C4-2B (cell line): ENCODE results near the gene PTDSS2.

Experiments
- ZFX ChIP-seq: fragments of 450-650 bp; IDR thresholded peaks from 2 replicates; pipeline ENCODE4 v1.6.1; 2017
- TF ChIP-seq, protein P1 (sequence below): fragments of 450-650 bp; conservative IDR thresholded peaks from 2 replicates; pipeline ENCODE4 v1.5.1; 2017; ENCODE audit warnings: mild to moderate bottlenecking

DNA sequence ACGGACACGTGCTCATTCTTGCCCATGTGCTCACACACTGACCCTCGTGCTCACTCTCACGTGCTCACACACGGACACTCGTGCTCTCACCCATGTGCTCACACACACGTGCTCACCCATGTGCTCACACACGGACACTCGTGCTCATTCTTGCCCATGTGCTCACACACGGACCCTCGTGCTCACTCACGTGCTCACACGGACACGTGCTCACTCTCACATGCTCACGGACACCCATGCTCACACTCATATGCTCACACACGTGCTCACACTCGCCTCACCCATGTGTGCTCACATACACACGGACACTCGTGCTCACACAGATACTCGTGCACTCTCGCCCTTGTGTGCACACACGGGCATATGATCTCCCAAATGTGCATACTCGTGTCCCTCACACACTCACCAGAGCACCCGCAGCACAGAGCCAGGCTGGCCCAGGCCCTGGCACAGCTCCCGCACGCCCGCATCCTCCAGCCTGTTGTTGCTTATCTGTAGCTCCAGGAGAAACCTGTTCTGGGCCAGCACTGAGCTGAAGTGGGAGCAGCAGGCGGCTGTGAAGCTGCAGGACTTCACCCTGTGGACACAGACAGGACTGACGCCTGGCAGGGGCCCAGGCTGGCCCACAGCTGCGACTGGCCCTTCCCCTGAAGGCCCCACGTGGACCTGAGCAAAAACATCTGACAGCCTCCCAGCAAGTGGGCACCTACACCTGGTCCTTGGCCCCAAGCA, 47.7 kb downstream of the PTDSS2 start:
- TF ChIP-seq, protein P1, sequence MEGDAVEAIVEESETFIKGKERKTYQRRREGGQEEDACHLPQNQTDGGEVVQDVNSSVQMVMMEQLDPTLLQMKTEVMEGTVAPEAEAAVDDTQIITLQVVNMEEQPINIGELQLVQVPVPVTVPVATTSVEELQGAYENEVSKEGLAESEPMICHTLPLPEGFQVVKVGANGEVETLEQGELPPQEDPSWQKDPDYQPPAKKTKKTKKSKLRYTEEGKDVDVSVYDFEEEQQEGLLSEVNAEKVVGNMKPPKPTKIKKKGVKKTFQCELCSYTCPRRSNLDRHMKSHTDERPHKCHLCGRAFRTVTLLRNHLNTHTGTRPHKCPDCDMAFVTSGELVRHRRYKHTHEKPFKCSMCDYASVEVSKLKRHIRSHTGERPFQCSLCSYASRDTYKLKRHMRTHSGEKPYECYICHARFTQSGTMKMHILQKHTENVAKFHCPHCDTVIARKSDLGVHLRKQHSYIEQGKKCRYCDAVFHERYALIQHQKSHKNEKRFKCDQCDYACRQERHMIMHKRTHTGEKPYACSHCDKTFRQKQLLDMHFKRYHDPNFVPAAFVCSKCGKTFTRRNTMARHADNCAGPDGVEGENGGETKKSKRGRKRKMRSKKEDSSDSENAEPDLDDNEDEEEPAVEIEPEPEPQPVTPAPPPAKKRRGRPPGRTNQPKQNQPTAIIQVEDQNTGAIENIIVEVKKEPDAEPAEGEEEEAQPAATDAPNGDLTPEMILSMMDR: no peak
- no peak for TF ChIP-seq ZFX
